GM12878 (cell line): ENCODE results near the gene SYNGR4. TPM values are rescaled to one million over a fixed set of nuclear protein-coding genes. Genes with fewer than 3 reads are reported as not detected.
A peak's percentile ranks its signal among the peaks of the same experiment; 100 is the strongest.

ENCODE experiments used
- ATAC-seq: fragments of 200-7000 bp; cut with Tn5 transposase; 3 replicates; pipeline ENCODE4 v1.9.1; 2020; ENCODE audit warnings: mild to moderate bottlenecking, moderate library complexity
- BruUV-seq: library from RNA; stranded (reverse); fragments of 400-500 nt; replicated peaks from 2 replicates; lab custom pipeline; 2021; lab: Mats Ljungman, UMichigan
- CTCF ChIA-PET: fragments of 300-600 bp; sonication (Branson Sonifier 250); formaldehyde crosslinking; extraction: SDS; loops from one replicate; lab custom pipeline; 2021; ENCODE audit warnings: inconsistent platforms; lab: Yijun Ruan, JAX
- POLR2A ChIA-PET: fragments of 350-600 bp; formaldehyde crosslinking; extraction: SDS; loops from one replicate; lab custom pipeline; 2021; ENCODE audit warnings: inconsistent platforms; lab: Charles Lee
- RAD21 ChIA-PET: fragments of 300-600 bp; sonication (Branson Sonifier 250); formaldehyde crosslinking; loops from one replicate; lab custom pipeline; 2023; ENCODE audit warnings: antibody characterized with exemption; ENCODE audit not compliant: unreplicated experiment; lab: Charles Lee
- SMC1A ChIA-PET: fragments of 300-600 bp; sonication (Branson Sonifier 250); formaldehyde crosslinking; loops from one replicate; lab custom pipeline; 2023; ENCODE audit not compliant: unreplicated experiment, uncharacterized antibody; lab: Charles Lee
- DNase-seq: peaks from one replicate; pipeline ENCODE4 v3.0.0-alpha.2; 2011; ENCODE audit warnings: low read depth, low spot score
- FAIRE-seq: peaks from 3 replicates; lab custom pipeline; 2011; peaks lifted over from hg19 to GRCh38; lab: Jason Lieb, UNC
- H2AFZ ChIP-seq: 2 replicates; pipeline ENCODE4 v1.6.0; 2011; ENCODE audit warnings: low read depth, low read length, control low read depth; ENCODE audit not compliant: control insufficient read depth
- H3K27ac ChIP-seq: 2 replicates; pipeline ENCODE4 v1.5.1; 2011; ENCODE audit warnings: control low read depth; ENCODE audit not compliant: control insufficient read depth, insufficient read depth
- H3K27me3 ChIP-seq, 2 experiments: replicated peaks in 1 of 2; 2 replicates each; pipeline versions ENCODE4 v1.6.0 to v1.6.1; 2011; ENCODE audit warnings: low read length in 1 of 2; ENCODE audit not compliant: control insufficient read depth in 2 of 2, insufficient read depth in 2 of 2
- H3K36me3 ChIP-seq, 2 experiments: 2 replicates each; pipeline ENCODE4 v1.5.1; 2011; ENCODE audit warnings: low read length in 1 of 2; ENCODE audit not compliant: control insufficient read depth in 2 of 2, insufficient read depth in 2 of 2
- H3K4me1 ChIP-seq: 2 replicates; pipeline ENCODE4 v1.6.1; 2011; ENCODE audit warnings: mild to moderate bottlenecking, low read length, moderate library complexity, mixed read lengths; ENCODE audit not compliant: control insufficient read depth, insufficient read depth
- H3K4me2 ChIP-seq: 2 replicates; pipeline ENCODE4 v1.6.0; 2011; ENCODE audit warnings: control low read depth; ENCODE audit not compliant: control insufficient read depth, insufficient read depth
- H3K4me3 ChIP-seq: fragments of 200-600 bp; sonication (generic); 2 replicates; pipeline ENCODE4 v1.5.1; 2016
- H3K79me2 ChIP-seq: 2 replicates; pipeline ENCODE4 v1.6.0; 2011; ENCODE audit warnings: low read length; ENCODE audit not compliant: control insufficient read depth, insufficient read depth
- H3K9ac ChIP-seq: 2 replicates; pipeline ENCODE4 v1.8.0; 2011; ENCODE audit warnings: low read length, control low read depth, mixed read lengths; ENCODE audit not compliant: control insufficient read depth, insufficient read depth
- H3K9me3 ChIP-seq: replicated peaks from 3 replicates; pipeline ENCODE4 v1.5.1; 2011; ENCODE audit warnings: mild to moderate bottlenecking, low read length; ENCODE audit not compliant: control insufficient read depth, insufficient read depth
- H4K20me1 ChIP-seq: 2 replicates; pipeline ENCODE4 v1.6.0; 2011; ENCODE audit not compliant: control insufficient read depth, insufficient read depth
- BACH1 ChIP-seq: fragments of 450-650 bp; IDR thresholded peaks from 2 replicates; pipeline ENCODE4 v1.6.1; 2017; ENCODE audit warnings: mild to moderate bottlenecking, borderline replicate concordance
- BHLHE40 ChIP-seq, 2 experiments: fragments of 450-650 bp in 1 of 2; IDR thresholded peaks; 2 replicates each; pipeline ENCODE4 v1.6.1; 2011 to 2017; ENCODE audit warnings: low read depth in 2 of 2, borderline replicate concordance in 1 of 2, improper control_type of control experiment in 1 of 2, low read length in 1 of 2, mild to moderate bottlenecking in 1 of 2
- ELK1 ChIP-seq: IDR thresholded peaks from 2 replicates; pipeline ENCODE4 v1.6.1; 2012; ENCODE audit warnings: low read depth, low read length, improper control_type of control experiment
- GATAD2B ChIP-seq: fragments of 450-650 bp; conservative IDR thresholded peaks from 2 replicates; pipeline ENCODE4 v1.6.1; 2017; ENCODE audit warnings: low read depth, mild to moderate bottlenecking, moderate library complexity
- IKZF1 ChIP-seq: fragments of 450-650 bp; conservative IDR thresholded peaks from 2 replicates; pipeline ENCODE4 v1.6.1; 2017; ENCODE audit warnings: antibody characterized with exemption, mild to moderate bottlenecking
- LARP7 ChIP-seq: fragments of 450-650 bp; IDR thresholded peaks from 2 replicates; pipeline ENCODE4 v1.6.1; 2017; ENCODE audit warnings: mild to moderate bottlenecking
- MAX ChIP-seq: IDR thresholded peaks from 2 replicates; pipeline ENCODE4 v1.6.1; 2012; ENCODE audit warnings: low read depth, low read length, improper control_type of control experiment
- NKRF ChIP-seq: fragments of 450-650 bp; conservative IDR thresholded peaks from 2 replicates; pipeline ENCODE4 v1.6.1; 2017; ENCODE audit warnings: mild to moderate bottlenecking, moderate library complexity
- PAX5 ChIP-seq: IDR thresholded peaks from 2 replicates; pipeline ENCODE4 v1.6.1; 2011; ENCODE audit warnings: low read depth, low read length, borderline replicate concordance
- PML ChIP-seq: IDR thresholded peaks from 2 replicates; pipeline ENCODE4 v1.6.1; 2012; ENCODE audit warnings: low read length, inconsistent platforms
- POLR2A ChIP-seq: IDR thresholded peaks from 2 replicates; pipeline ENCODE4 v1.6.1; 2011; ENCODE audit warnings: low read depth, mild to moderate bottlenecking, low read length
- POLR2AphosphoS5 ChIP-seq: IDR thresholded peaks from 2 replicates; pipeline ENCODE4 v1.6.1; 2011; ENCODE audit warnings: mild to moderate bottlenecking, low read length, inconsistent platforms
- RELB ChIP-seq: fragments of 450-650 bp; IDR thresholded peaks from 2 replicates; pipeline ENCODE4 v1.6.1; 2017; ENCODE audit warnings: low read depth, mild to moderate bottlenecking, moderate library complexity
- SMARCA5 ChIP-seq: fragments of 450-650 bp; IDR thresholded peaks from 2 replicates; pipeline ENCODE4 v1.6.1; 2017; ENCODE audit warnings: mild to moderate bottlenecking
- WGBS: methylation state at CpG from one replicate; pipeline ENCODE4 v1.1.6; 2016; ENCODE audit warnings: low lambda C conversion rate; ENCODE audit not compliant: insufficient replicate concordance, insufficient coverage; ENCODE audit errors: missing lambda C conversion rate; 5-methylcytosine and 5-hydroxymethylcytosine counted together
- in situ Hi-C: fragments of 300-500 bp; cut with MboI; formaldehyde crosslinking; loops from 9 replicates; pipeline ENCODE4 v1.14.3; 2018; ENCODE audit warnings: mixed read lengths
- intact Hi-C: fragments of 100-400 bp; cut with micrococcal nuclease; formaldehyde crosslinking; loops from one replicate; pipeline ENCODE4 v1.14.2; 2022; ENCODE audit not compliant: unreplicated experiment
- polyA plus RNA-seq, 11 experiments: library from polyadenylated mRNA; depleted of rRNA in 4 of 11; unstranded in 6 of 11; stranded (reverse) in 5 of 11; fragments of >200 nt; fragmentation: Nextera tagmentation in 4 of 11; fragmentation: Illumina TruSeq in 1 of 11; extraction: Ambion mirVana in 4 of 11; extraction: Trizol in 1 of 11; gene quantifications; 1 replicate in 1 of 11; 2 replicates in 10 of 11; pipeline versions ENCODE4 v1.2.1 to v1.2.3, GENCODE V29; 2011 to 2016; ENCODE audit warnings: inconsistent platforms in 2 of 11, missing spikeins in 2 of 11, low read depth in 1 of 11
- total RNA-seq, 4 experiments: library from RNA; depleted of rRNA in 3 of 4; stranded (reverse); fragments of >200 nt in 3 of 4; fragmentation: Illumina TruSeq in 1 of 4; extraction: Trizol in 1 of 4; gene quantifications; 2 replicates each; pipeline versions ENCODE4 v1.2.1 to v1.2.3, GENCODE V29; 2013 to 2021

The SYNGR4 gene
- total and polyA plus RNA-seq, 10 of the 15 experiments (the other 5 are each of a cell fraction or from before 2014, with no cell fraction given), result 0.08 to 0.72 (median 0.17) TPM; not detected in 6

GRCh38 chr19:48398375-48399235 is 34.4 kb downstream of the SYNGR4 start:
- RAD21 ChIA-PET, result no interaction called here
- TF ChIP-seq GATAD2B (0 out of 2 replicates have a peak, but pooled peaks have one; percentile 34), BACH1 (peak; percentile 45), SMARCA5 (0 out of 2 replicates have a peak, but pooled peaks have one; percentile 27), LARP7 (peak; percentile 46; the same call in 1 of the 2 replicates), ELK1 (no peak), POLR2A (peak; percentile 89), POLR2AphosphoS5 (peak; percentile 71; the same call in 1 of the 2 replicates), NKRF (0 out of 2 replicates have a peak, but pooled peaks have one; percentile 56), RELB (no peak), PML (no peak), IKZF1 (peak; percentile 89), BHLHE40 (IDR thresholded peaks at IDR 0.05; ENCODE audit: borderline replicate concordance in 1 of 2, low read depth in 2 of 2, low read length in 1 of 2) (peak in 1 of 2 experiments; percentile 71; a peak in 1 of 4 replicates), MAX (peak; percentile 48; the same call in 1 of the 2 replicates), PAX5 (peak; percentile 22; the same call in 1 of the 2 replicates)

More at GRCh38 chr19:48398375-48399235, 34.4 kb downstream of the SYNGR4 start:
- Histone ChIP-seq H4K20me1 (no peaks in the 10 kb centered on the region), H3K4me2 (peak overlapping the region; percentile 95), H3K27me3 (peaks cover 9 to 11% of the 10 kb centered on the region in 2 experiments), H3K4me1 (peaks cover 10% of the 10 kb centered on the region), H3K4me3 (peak overlapping the region; percentile 74), H3K9me3 (no peaks in the 10 kb centered on the region), H3K9ac (peak overlapping the region; percentile 64), H2AFZ (peak overlapping the region; percentile 81), H3K36me3 (no peaks in the 10 kb centered on the region), H3K79me2 (no peaks in the 10 kb centered on the region), H3K27ac (peak overlapping the region; percentile 11; the same call in 1 of the 2 replicates)
- in situ Hi-C loops, result no loop called here
- DNase-seq (no peak), ATAC-seq (peak; percentile 68), FAIRE-seq (no peak)
- ChIA-PET CTCF (no interaction called here), SMC1A (no interaction called here), POLR2A (no interaction called here)
- BruUV-seq, result no TSS peak
- intact Hi-C loops, result no loop called here
- WGBS, result 16% methylated on average over 33 of the region's 104 CpGs
